Measurements from ENCODE around the gene CDH23.

The CDH23 gene

GRCh38 chr10:71396711-71397295, at the start of gene CDH23:
Gene CDH23, plus strand, starts transcription at chr10:71396920. Its CDS starts 42,912 bp downstream, at chr10:71439832.
- Histone ChIP-seq H3K4me1 (ENCODE audit: control insufficient read depth in 1 of 2, insufficient read depth in 2 of 2, low read length in 2 of 2) (peaks cover 9 to 10% of the 10 kb centered on the region in 2 donors), H3K9ac (ENCODE audit: low read depth in 1 of 2, low read length in 2 of 2) (no peak within 1 kb of the TSS)

GRCh38 chr10:71347587-71348395, 48.9 kb upstream of the CDH23 start:
- H3K27me3 ChIP-seq (ENCODE audit: control insufficient read depth in 1 of 2, insufficient read depth in 2 of 2, low read length in 2 of 2), result no peaks in the 10 kb centered on the region
- H3K9ac ChIP-seq (ENCODE audit: low read depth in 1 of 2, low read length in 2 of 2), result no peak overlapping the region
- H3K4me3 ChIP-seq (ENCODE audit: low read depth in 1 of 2, low read length in 2 of 2), result no peak overlapping the region
- peaks cover 0 to 3% of the 10 kb centered on the region in 2 donors for H3K36me3 ChIP-seq (ENCODE audit: control insufficient read depth in 1 of 2, insufficient read depth in 2 of 2, low read length in 2 of 2)
- peaks cover 12 to 20% of the 10 kb centered on the region in 2 donors for H3K4me1 ChIP-seq (ENCODE audit: control insufficient read depth in 1 of 2, insufficient read depth in 2 of 2, low read length in 2 of 2)
- H3K27ac ChIP-seq (ENCODE audit: low read depth, low read length), result no peak overlapping the region
- no peaks in the 10 kb centered on the region for H3K9me3 ChIP-seq (ENCODE audit: control insufficient read depth in 1 of 2, low read length in 2 of 2)

More at GRCh38 chr10:71396711-71397295, at the start of gene CDH23:
- Histone ChIP-seq H3K36me3 (ENCODE audit: control insufficient read depth in 1 of 2, insufficient read depth in 2 of 2, low read length in 2 of 2) (no peaks in the 10 kb centered on the region), H3K27me3 (ENCODE audit: control insufficient read depth in 1 of 2, insufficient read depth in 2 of 2, low read length in 2 of 2) (peaks cover 37 to 43% of the 10 kb centered on the region in 2 donors), H3K27ac (ENCODE audit: low read depth, low read length) (no peak within 1 kb of the TSS), H3K9me3 (ENCODE audit: control insufficient read depth in 1 of 2, low read length in 2 of 2) (no peaks in the 10 kb centered on the region), H3K4me3 (ENCODE audit: low read depth in 1 of 2, low read length in 2 of 2) (peak within 1 kb of the TSS; percentile 24 to 55)

- Histone ChIP-seq H3K4me1 (ENCODE audit: control insufficient read depth in 1 of 2, insufficient read depth in 2 of 2, low read length in 2 of 2) (peaks cover 5 to 9% of the 10 kb centered on the region in 2 donors), H3K36me3 (ENCODE audit: control insufficient read depth in 1 of 2, insufficient read depth in 2 of 2, low read length in 2 of 2) (peaks cover 0 to 3% of the 10 kb centered on the region in 2 donors), H3K27me3 (ENCODE audit: control insufficient read depth in 1 of 2, insufficient read depth in 2 of 2, low read length in 2 of 2) (no peaks in the 10 kb centered on the region), H3K9ac (ENCODE audit: low read depth in 1 of 2, low read length in 2 of 2) (no peak overlapping the region), H3K27ac (ENCODE audit: low read depth, low read length) (no peak overlapping the region), H3K4me3 (ENCODE audit: low read depth in 1 of 2, low read length in 2 of 2) (no peak overlapping the region), H3K9me3 (ENCODE audit: control insufficient read depth in 1 of 2, low read length in 2 of 2) (no peaks in the 10 kb centered on the region)
Observed at GRCh38 chr10:71348850-71349249, 47.9 kb upstream of the CDH23 start.

GRCh38 chr10:71349406-71349805, 47.3 kb upstream of the CDH23 start:
- Histone ChIP-seq H3K9ac (ENCODE audit: low read depth in 1 of 2, low read length in 2 of 2) (no peak overlapping the region), H3K27me3 (ENCODE audit: control insufficient read depth in 1 of 2, insufficient read depth in 2 of 2, low read length in 2 of 2) (no peaks in the 10 kb centered on the region), H3K36me3 (ENCODE audit: control insufficient read depth in 1 of 2, insufficient read depth in 2 of 2, low read length in 2 of 2) (peaks cover 0 to 4% of the 10 kb centered on the region in 2 donors), H3K9me3 (ENCODE audit: control insufficient read depth in 1 of 2, low read length in 2 of 2) (no peaks in the 10 kb centered on the region), H3K4me1 (ENCODE audit: control insufficient read depth in 1 of 2, insufficient read depth in 2 of 2, low read length in 2 of 2) (peaks cover 0 to 5% of the 10 kb centered on the region in 2 donors), H3K4me3 (ENCODE audit: low read depth in 1 of 2, low read length in 2 of 2) (no peak overlapping the region), H3K27ac (ENCODE audit: low read depth, low read length) (no peak overlapping the region)

- H3K36me3 ChIP-seq (ENCODE audit: control insufficient read depth in 1 of 2, insufficient read depth in 2 of 2, low read length in 2 of 2), result peaks cover 0 to 11% of the 10 kb centered on the region in 2 donors
- no peak overlapping the region for H3K27ac ChIP-seq (ENCODE audit: low read depth, low read length)
Observed at GRCh38 chr10:71351087-71351486, 45.6 kb upstream of the CDH23 start.

GRCh38 chr10:71351628-71352319, 44.9 kb upstream of the CDH23 start:
- Histone ChIP-seq H3K4me1 (ENCODE audit: control insufficient read depth in 1 of 2, insufficient read depth in 2 of 2, low read length in 2 of 2) (peaks cover 0 to 5% of the 10 kb centered on the region in 2 donors), H3K4me3 (ENCODE audit: low read depth in 1 of 2, low read length in 2 of 2) (no peak overlapping the region), H3K9ac (ENCODE audit: low read depth in 1 of 2, low read length in 2 of 2) (no peak overlapping the region), H3K27me3 (ENCODE audit: control insufficient read depth in 1 of 2, insufficient read depth in 2 of 2, low read length in 2 of 2) (no peaks in the 10 kb centered on the region), H3K27ac (ENCODE audit: low read depth, low read length) (no peak overlapping the region), H3K36me3 (ENCODE audit: control insufficient read depth in 1 of 2, insufficient read depth in 2 of 2, low read length in 2 of 2) (peaks cover 0 to 15% of the 10 kb centered on the region in 2 donors), H3K9me3 (ENCODE audit: control insufficient read depth in 1 of 2, low read length in 2 of 2) (no peaks in the 10 kb centered on the region)

More at GRCh38 chr10:71351087-71351486, 45.6 kb upstream of the CDH23 start:
- Histone ChIP-seq H3K4me3 (ENCODE audit: low read depth in 1 of 2, low read length in 2 of 2) (no peak overlapping the region), H3K9ac (ENCODE audit: low read depth in 1 of 2, low read length in 2 of 2) (no peak overlapping the region), H3K27me3 (ENCODE audit: control insufficient read depth in 1 of 2, insufficient read depth in 2 of 2, low read length in 2 of 2) (no peaks in the 10 kb centered on the region), H3K4me1 (ENCODE audit: control insufficient read depth in 1 of 2, insufficient read depth in 2 of 2, low read length in 2 of 2) (peaks cover 0 to 5% of the 10 kb centered on the region in 2 donors), H3K9me3 (ENCODE audit: control insufficient read depth in 1 of 2, low read length in 2 of 2) (no peaks in the 10 kb centered on the region)

- Histone ChIP-seq H3K27me3 (ENCODE audit: control insufficient read depth in 1 of 2, insufficient read depth in 2 of 2, low read length in 2 of 2) (no peaks in the 10 kb centered on the region), H3K4me3 (ENCODE audit: low read depth in 1 of 2, low read length in 2 of 2) (no peak overlapping the region), H3K9me3 (ENCODE audit: control insufficient read depth in 1 of 2, low read length in 2 of 2) (no peaks in the 10 kb centered on the region), H3K36me3 (ENCODE audit: control insufficient read depth in 1 of 2, insufficient read depth in 2 of 2, low read length in 2 of 2) (peaks cover 0 to 15% of the 10 kb centered on the region in 2 donors), H3K27ac (ENCODE audit: low read depth, low read length) (no peak overlapping the region), H3K9ac (ENCODE audit: low read depth in 1 of 2, low read length in 2 of 2) (no peak overlapping the region), H3K4me1 (ENCODE audit: control insufficient read depth in 1 of 2, insufficient read depth in 2 of 2, low read length in 2 of 2) (peaks cover 0 to 5% of the 10 kb centered on the region in 2 donors)
Observed at GRCh38 chr10:71353639-71354038, 43.1 kb upstream of the CDH23 start.

- peaks cover 0 to 5% of the 10 kb centered on the region in 2 donors for H3K4me1 ChIP-seq (ENCODE audit: control insufficient read depth in 1 of 2, insufficient read depth in 2 of 2, low read length in 2 of 2)
- H3K9ac ChIP-seq (ENCODE audit: low read depth in 1 of 2, low read length in 2 of 2), result no peak overlapping the region
- no peak overlapping the region for H3K27ac ChIP-seq (ENCODE audit: low read depth, low read length)
- H3K9me3 ChIP-seq (ENCODE audit: control insufficient read depth in 1 of 2, low read length in 2 of 2), result no peaks in the 10 kb centered on the region
- H3K27me3 ChIP-seq (ENCODE audit: control insufficient read depth in 1 of 2, insufficient read depth in 2 of 2, low read length in 2 of 2), result no peaks in the 10 kb centered on the region
- H3K36me3 ChIP-seq (ENCODE audit: control insufficient read depth in 1 of 2, insufficient read depth in 2 of 2, low read length in 2 of 2), result peaks cover 0 to 20% of the 10 kb centered on the region in 2 donors
- no peak overlapping the region for H3K4me3 ChIP-seq (ENCODE audit: low read depth in 1 of 2, low read length in 2 of 2)
Observed at GRCh38 chr10:71354776-71355175, 41.9 kb upstream of the CDH23 start.

- Histone ChIP-seq H3K27me3 (ENCODE audit: control insufficient read depth in 1 of 2, insufficient read depth in 2 of 2, low read length in 2 of 2) (no peaks in the 10 kb centered on the region), H3K9me3 (ENCODE audit: control insufficient read depth in 1 of 2, low read length in 2 of 2) (no peaks in the 10 kb centered on the region), H3K9ac (ENCODE audit: low read depth in 1 of 2, low read length in 2 of 2) (no peak overlapping the region), H3K4me1 (ENCODE audit: control insufficient read depth in 1 of 2, insufficient read depth in 2 of 2, low read length in 2 of 2) (peaks cover 0 to 5% of the 10 kb centered on the region in 2 donors), H3K4me3 (ENCODE audit: low read depth in 1 of 2, low read length in 2 of 2) (no peak overlapping the region), H3K27ac (ENCODE audit: low read depth, low read length) (no peak overlapping the region), H3K36me3 (ENCODE audit: control insufficient read depth in 1 of 2, insufficient read depth in 2 of 2, low read length in 2 of 2) (peaks cover 0 to 18% of the 10 kb centered on the region in 2 donors)
Observed at GRCh38 chr10:71355886-71356285, 40.8 kb upstream of the CDH23 start.

- H3K4me3 ChIP-seq (ENCODE audit: low read depth in 1 of 2, low read length in 2 of 2), result no peak overlapping the region
- peaks cover 1 to 25% of the 10 kb centered on the region in 2 donors for H3K36me3 ChIP-seq (ENCODE audit: control insufficient read depth in 1 of 2, insufficient read depth in 2 of 2, low read length in 2 of 2)
- H3K4me1 ChIP-seq (ENCODE audit: control insufficient read depth in 1 of 2, insufficient read depth in 2 of 2, low read length in 2 of 2), result no peaks in the 10 kb centered on the region
- H3K27me3 ChIP-seq (ENCODE audit: control insufficient read depth in 1 of 2, insufficient read depth in 2 of 2, low read length in 2 of 2), result no peaks in the 10 kb centered on the region
- no peak overlapping the region for H3K27ac ChIP-seq (ENCODE audit: low read depth, low read length)
- no peaks in the 10 kb centered on the region for H3K9me3 ChIP-seq (ENCODE audit: control insufficient read depth in 1 of 2, low read length in 2 of 2)
- H3K9ac ChIP-seq (ENCODE audit: low read depth in 1 of 2, low read length in 2 of 2), result no peak overlapping the region
Observed at GRCh38 chr10:71357792-71358265, 38.9 kb upstream of the CDH23 start.
